ENCODE measurements around the gene TBC1D20. TPM values are rescaled to one million over a fixed set of nuclear protein-coding genes. Genes with fewer than 3 reads are reported as not detected.

Gene TBC1D20
- total and polyA plus RNA-seq, 2 of the 4 experiments (the other 2 are of a cell fraction) = 39.1 to 42.8 TPM

GRCh38 chr20:438571-439469 lies 23.5 kb downstream of the TBC1D20 start:
- TF ChIP-seq CHD1 (IDR thresholded peaks at IDR 0.05; ENCODE audit: low read depth, low read length) (no peak), SMC3 (IDR thresholded peaks at IDR 0.05; ENCODE audit: low read depth, low read length) (no peak), RAD21 (IDR thresholded peaks at IDR 0.05; ENCODE audit: low read length) (no peak)
- Histone ChIP-seq H3K23ac (ENCODE audit: low read depth, low read length) (no peak overlapping the region), H3K36me3 (ENCODE audit: control insufficient read depth, insufficient read depth, low read length) (peaks cover 70% of the 10 kb centered on the region), H4K8ac (ENCODE audit: low read depth in 2 of 2, low read length in 2 of 2) (no peak overlapping the region), H3K9me1 (ENCODE audit: insufficient read depth, low read length) (peaks cover 7% of the 10 kb centered on the region; the same call in 1 of the 2 replicates), H3K9me3 (ENCODE audit: control insufficient read depth, insufficient read depth, low read length) (no peaks in the 10 kb centered on the region), H4K20me1 (ENCODE audit: insufficient read depth, low read length) (peaks cover 10% of the 10 kb centered on the region), H2AFZ (replicated peaks; ENCODE audit: low read length, poor library complexity) (no peak overlapping the region), H3K27ac (ENCODE audit: insufficient read depth, low read length) (no peak overlapping the region), H2BK120ac (ENCODE audit: low read depth, low read length) (no peak overlapping the region), H3K56ac (ENCODE audit: extremely low read depth, insufficient read depth, low read length) (no peak overlapping the region), H3K79me1 (ENCODE audit: low read depth in 1 of 2, low read length in 2 of 2) (peaks cover 12 to 44% of the 10 kb centered on the region in 2 experiments; a peak in 3 of 4 replicates), H4K91ac (ENCODE audit: insufficient read depth, low read depth, low read length) (no peak overlapping the region), H3K18ac (ENCODE audit: low read depth, low read length) (no peak overlapping the region), H3K14ac (replicated peaks; ENCODE audit: low read depth, low read length) (no peak overlapping the region), H2AK9ac (replicated peaks; ENCODE audit: low read depth, low read length, poor library complexity) (no peak overlapping the region), H3K4me1 (ENCODE audit: control insufficient read depth, insufficient read depth, low read length) (no peaks in the 10 kb centered on the region), H3K9ac (ENCODE audit: low read depth, low read length) (no peak overlapping the region), H2BK15ac (ENCODE audit: low read depth, low read length) (no peak overlapping the region), H3K4me2 (ENCODE audit: low read depth, low read length) (no peak overlapping the region), H3K4ac (ENCODE audit: low read depth, low read length) (no peak overlapping the region), H2BK20ac (ENCODE audit: low read depth, low read length) (no peak overlapping the region), H3K4me3 (ENCODE audit: insufficient read depth, low read depth, low read length) (no peak overlapping the region), H2BK5ac (ENCODE audit: low read depth, low read length, poor library complexity, severe bottlenecking) (no peak overlapping the region), H3K27me3 (ENCODE audit: control insufficient read depth, insufficient read depth, low read length) (no peaks in the 10 kb centered on the region), H4K5ac (ENCODE audit: low read depth, low read length) (no peak overlapping the region), H2AK5ac (ENCODE audit: low read depth, low read length) (no peak overlapping the region)
- no peak for DNase-seq
- BruUV-seq (replicated peaks) = no TSS peak
- ChIA-PET CTCF (interaction anchor here (0.5 kb wide), 1 partner anchor 37 kb away, joined by 3 read pairs; no protein-coding TSS in a partner anchor), POLR2A (ENCODE audit: unreplicated experiment) (no interaction called here)
- WGBS, 2 experiments (ENCODE audit: extremely low coverage in 2 of 2, insufficient read length in 1 of 2) = 100% methylated on average over 6 of the region's 18 CpGs; no CpG with 5 or more reads in 1 of the 2 experiments
- dilution Hi-C loops (cut with HindIII; ENCODE audit: low sequenced_read_pairs, unreplicated experiment) (no loop called here), intact Hi-C loops (cut with micrococcal nuclease) (no loop called here), in situ Hi-C loops (cut with MboI; ENCODE audit: low sequenced_read_pairs) (no loop called here)
- no peak for ATAC-seq (ENCODE audit: low read depth)

All from IMR-90 (cell line).